Left colon (tissue), 2 donors: ENCODE measurements around the gene CARS2. TPM values are rescaled to one million over a fixed set of nuclear protein-coding genes. Genes with fewer than 3 reads are reported as not detected.

Experiments used
- ATAC-seq: fragments of 200-7000 bp; cut with Tn5 transposase; one replicate; pipeline ENCODE4 v1.9.1; 2020; ENCODE audit warnings: mild to moderate bottlenecking, moderate library complexity
- DNase-seq, 2 donors: peaks; one replicate each; pipeline ENCODE4 v3.0.0-alpha.2; 2020
- intact Hi-C, 2 donors: fragments of 100-400 bp; cut with DNase I in 1 of 2; cut with micrococcal nuclease in 1 of 2; formaldehyde crosslinking; loops; one replicate each; pipeline versions ENCODE4 v1.11.2 to v1.14.0; 2022; cut with DNase I, micrococcal nuclease
- total RNA-seq, 2 donors: library from RNA; stranded (reverse); fragmentation: NEBNext Ultra II Directional; extraction: Animal tissue kit (Norgen Biotek cat#: 25700); gene quantifications; one replicate each; pipeline ENCODE4 v1.2.1, GENCODE V29; 2021
- donor health status: DM: no; HTN: no; CAD: no.
- donor health status: DM: yes; HTN: yes; CAD: no.

The CARS2 gene
- total RNA-seq, 2 donors from 2014 or later = 38.4 to 55.8 TPM

- DNase-seq = no peak
- ATAC-seq = no peak
- intact Hi-C loops = no loop called here
Observed at GRCh38 chr13:110630566-110631119, 75.3 kb downstream of the CARS2 start.

- intact Hi-C loops = no loop called here
- DNase-seq (no peak), ATAC-seq (no peak)
Observed at GRCh38 chr13:110629735-110630134, 76.2 kb downstream of the CARS2 start.

GRCh38 chr13:110628952-110629701 lies 76.8 kb downstream of the CARS2 start:
- no peak for DNase-seq
- intact Hi-C loops = no loop called here
- no peak for ATAC-seq

GRCh38 chr13:110628477-110628793 lies 77.5 kb downstream of the CARS2 start:
- DNase-seq = peak in 1 of 2 donors; percentile 63
- intact Hi-C loops = no loop called here
- ATAC-seq = no peak

- intact Hi-C loops = no loop called here
- ATAC-seq = no peak
- DNase-seq = no peak
Observed at GRCh38 chr13:110627761-110628476, 78.0 kb downstream of the CARS2 start.

GRCh38 chr13:110627351-110627750 lies 78.6 kb downstream of the CARS2 start:
- no peak for ATAC-seq
- intact Hi-C loops = no loop called here
- no peak for DNase-seq

- no peak for DNase-seq
- intact Hi-C loops = no loop called here
- no peak for ATAC-seq
Observed at GRCh38 chr13:110626521-110626920, 79.4 kb downstream of the CARS2 start.

- peak; percentile 99 for ATAC-seq
- intact Hi-C loops = no loop called here
- DNase-seq = peak; percentile 82 to 85
Observed at GRCh38 chr13:110625771-110626321, 80.1 kb downstream of the CARS2 start.

GRCh38 chr13:110624766-110625756 lies 80.9 kb downstream of the CARS2 start:
- ATAC-seq (no peak), DNase-seq (no peak)
- intact Hi-C loops = no loop called here

- DNase-seq (no peak), ATAC-seq (no peak)
- intact Hi-C loops = no loop called here
Observed at GRCh38 chr13:110620596-110620995, 85.3 kb downstream of the CARS2 start.

- intact Hi-C loops = no loop called here
- no peak for DNase-seq
- ATAC-seq = no peak
Observed at GRCh38 chr13:110618780-110619179, 87.1 kb downstream of the CARS2 start.

- ATAC-seq = no peak
- DNase-seq = no peak
- intact Hi-C loops = no loop called here
Observed at GRCh38 chr13:110618167-110618566, 87.7 kb downstream of the CARS2 start.

GRCh38 chr13:110617321-110618072 lies 88.4 kb downstream of the CARS2 start:
- DNase-seq (peak in 1 of 2 donors; percentile 69), ATAC-seq (peak; percentile 30)
- intact Hi-C loops = no loop called here

- DNase-seq = peak; percentile 53 to 62
- peak; percentile 48 for ATAC-seq
- intact Hi-C loops = no loop called here
Observed at GRCh38 chr13:110616103-110617101, 89.5 kb downstream of the CARS2 start.

GRCh38 chr13:110615322-110616102 lies 90.4 kb downstream of the CARS2 start, which contains the start of gene NAXD:
NAXD (plus strand) TSS chr13:110615545; CDS start chr13:110615602, 57 bp downstream.
- intact Hi-C loops = no loop called here

GRCh38 chr13:110615005-110615321 lies 91.0 kb downstream of the CARS2 start:
- ATAC-seq (no peak), DNase-seq (no peak)
- intact Hi-C loops = no loop called here

More at GRCh38 chr13:110615322-110616102, 90.4 kb downstream of the CARS2 start, which contains the start of gene NAXD:
- DNase-seq (peak; percentile 94 to 95), ATAC-seq (peak; percentile 89)
